ENCODE data around the gene B3GNT7. TPM values are rescaled to one million over a fixed set of nuclear protein-coding genes. Genes with fewer than 3 reads are reported as not detected.

B3GNT7 gene
- total RNA-seq, 1 experiment from 2014 or later: 83.3 TPM

DNA sequence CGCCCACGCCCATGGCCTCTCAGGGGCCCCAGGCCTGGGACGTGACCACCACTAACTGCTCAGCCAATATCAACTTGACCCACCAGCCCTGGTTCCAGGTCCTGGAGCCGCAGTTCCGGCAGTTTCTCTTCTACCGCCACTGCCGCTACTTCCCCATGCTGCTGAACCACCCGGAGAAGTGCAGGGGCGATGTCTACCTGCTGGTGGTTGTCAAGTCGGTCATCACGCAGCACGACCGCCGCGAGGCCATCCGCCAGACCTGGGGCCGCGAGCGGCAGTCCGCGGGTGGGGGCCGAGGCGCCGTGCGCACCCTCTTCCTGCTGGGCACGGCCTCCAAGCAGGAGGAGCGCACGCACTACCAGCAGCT, 2.4 kb downstream of the B3GNT7 start:
- Histone ChIP-seq H3K36me3 (ENCODE audit: control insufficient read depth, insufficient read depth, low read length) (no peaks in the 10 kb centered on the region), H3K4me1 (ENCODE audit: control insufficient read depth, insufficient read depth, low read length) (peaks cover 68% of the 10 kb centered on the region), H3K27ac (ENCODE audit: low read length) (peak overlapping the region; percentile 91), H3K9me3 (ENCODE audit: control insufficient read depth, insufficient read depth, low read depth, low read length) (no peaks in the 10 kb centered on the region), H3K27me3 (ENCODE audit: control insufficient read depth, insufficient read depth, low read length) (no peaks in the 10 kb centered on the region), H3K4me3 (ENCODE audit: low read depth in 2 of 2, low read length in 2 of 2) (peak overlapping the region in 1 of 2 experiments; percentile 85; a peak in 2 of 4 replicates)
- in situ Hi-C loops (cut with HindIII; ENCODE audit: low pct_unique_long_range_greater_than_20kb, low sequenced_read_pairs): no loop called here
- TF ChIP-seq, protein P1, sequence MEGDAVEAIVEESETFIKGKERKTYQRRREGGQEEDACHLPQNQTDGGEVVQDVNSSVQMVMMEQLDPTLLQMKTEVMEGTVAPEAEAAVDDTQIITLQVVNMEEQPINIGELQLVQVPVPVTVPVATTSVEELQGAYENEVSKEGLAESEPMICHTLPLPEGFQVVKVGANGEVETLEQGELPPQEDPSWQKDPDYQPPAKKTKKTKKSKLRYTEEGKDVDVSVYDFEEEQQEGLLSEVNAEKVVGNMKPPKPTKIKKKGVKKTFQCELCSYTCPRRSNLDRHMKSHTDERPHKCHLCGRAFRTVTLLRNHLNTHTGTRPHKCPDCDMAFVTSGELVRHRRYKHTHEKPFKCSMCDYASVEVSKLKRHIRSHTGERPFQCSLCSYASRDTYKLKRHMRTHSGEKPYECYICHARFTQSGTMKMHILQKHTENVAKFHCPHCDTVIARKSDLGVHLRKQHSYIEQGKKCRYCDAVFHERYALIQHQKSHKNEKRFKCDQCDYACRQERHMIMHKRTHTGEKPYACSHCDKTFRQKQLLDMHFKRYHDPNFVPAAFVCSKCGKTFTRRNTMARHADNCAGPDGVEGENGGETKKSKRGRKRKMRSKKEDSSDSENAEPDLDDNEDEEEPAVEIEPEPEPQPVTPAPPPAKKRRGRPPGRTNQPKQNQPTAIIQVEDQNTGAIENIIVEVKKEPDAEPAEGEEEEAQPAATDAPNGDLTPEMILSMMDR (IDR thresholded peaks at IDR 0.05): no peak
- TF ChIP-seq SIN3A (IDR thresholded peaks at IDR 0.05; ENCODE audit: borderline replicate concordance, insufficient read depth, low read depth, low read length) (no peak), POLR2AphosphoS5 (IDR thresholded peaks at IDR 0.05; ENCODE audit: low read depth, low read length) (no peak), TCF7L2 (IDR thresholded peaks at IDR 0.05; ENCODE audit: low read depth, low read length) (no peak)
- TF ChIP-seq, protein P2, sequence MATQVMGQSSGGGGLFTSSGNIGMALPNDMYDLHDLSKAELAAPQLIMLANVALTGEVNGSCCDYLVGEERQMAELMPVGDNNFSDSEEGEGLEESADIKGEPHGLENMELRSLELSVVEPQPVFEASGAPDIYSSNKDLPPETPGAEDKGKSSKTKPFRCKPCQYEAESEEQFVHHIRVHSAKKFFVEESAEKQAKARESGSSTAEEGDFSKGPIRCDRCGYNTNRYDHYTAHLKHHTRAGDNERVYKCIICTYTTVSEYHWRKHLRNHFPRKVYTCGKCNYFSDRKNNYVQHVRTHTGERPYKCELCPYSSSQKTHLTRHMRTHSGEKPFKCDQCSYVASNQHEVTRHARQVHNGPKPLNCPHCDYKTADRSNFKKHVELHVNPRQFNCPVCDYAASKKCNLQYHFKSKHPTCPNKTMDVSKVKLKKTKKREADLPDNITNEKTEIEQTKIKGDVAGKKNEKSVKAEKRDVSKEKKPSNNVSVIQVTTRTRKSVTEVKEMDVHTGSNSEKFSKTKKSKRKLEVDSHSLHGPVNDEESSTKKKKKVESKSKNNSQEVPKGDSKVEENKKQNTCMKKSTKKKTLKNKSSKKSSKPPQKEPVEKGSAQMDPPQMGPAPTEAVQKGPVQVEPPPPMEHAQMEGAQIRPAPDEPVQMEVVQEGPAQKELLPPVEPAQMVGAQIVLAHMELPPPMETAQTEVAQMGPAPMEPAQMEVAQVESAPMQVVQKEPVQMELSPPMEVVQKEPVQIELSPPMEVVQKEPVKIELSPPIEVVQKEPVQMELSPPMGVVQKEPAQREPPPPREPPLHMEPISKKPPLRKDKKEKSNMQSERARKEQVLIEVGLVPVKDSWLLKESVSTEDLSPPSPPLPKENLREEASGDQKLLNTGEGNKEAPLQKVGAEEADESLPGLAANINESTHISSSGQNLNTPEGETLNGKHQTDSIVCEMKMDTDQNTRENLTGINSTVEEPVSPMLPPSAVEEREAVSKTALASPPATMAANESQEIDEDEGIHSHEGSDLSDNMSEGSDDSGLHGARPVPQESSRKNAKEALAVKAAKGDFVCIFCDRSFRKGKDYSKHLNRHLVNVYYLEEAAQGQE (IDR thresholded peaks at IDR 0.05; ENCODE audit: insufficient read depth in 1 of 2, low read depth in 2 of 2, low read length in 1 of 2): no peak
- CTCF ChIA-PET: interaction anchor here (0.6 kb wide), 1 partner anchor 207 kb away, joined by 5 read pairs; no protein-coding TSS in a partner anchor
- POLR2A ChIA-PET: no interaction called here
- BruUV-seq (replicated peaks): no TSS peak
- DNase-seq (ENCODE audit: low read depth, low spot score): no peak
- intact Hi-C loops (cut with micrococcal nuclease; ENCODE audit: unreplicated experiment): loop anchor here (5.0 kb wide), 1 partner anchor 36 kb away; no protein-coding TSS in a partner anchor
- no peak for ATAC-seq

DNA sequence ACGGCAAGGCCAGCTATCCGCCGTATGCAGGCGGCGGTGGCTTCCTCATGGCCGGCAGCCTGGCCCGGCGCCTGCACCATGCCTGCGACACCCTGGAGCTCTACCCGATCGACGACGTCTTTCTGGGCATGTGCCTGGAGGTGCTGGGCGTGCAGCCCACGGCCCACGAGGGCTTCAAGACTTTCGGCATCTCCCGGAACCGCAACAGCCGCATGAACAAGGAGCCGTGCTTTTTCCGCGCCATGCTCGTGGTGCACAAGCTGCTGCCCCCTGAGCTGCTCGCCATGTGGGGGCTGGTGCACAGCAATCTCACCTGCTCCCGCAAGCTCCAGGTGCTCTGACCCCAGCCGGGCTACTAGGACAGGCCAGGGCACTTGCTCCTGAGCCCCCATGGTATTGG, 3.1 kb downstream of the B3GNT7 start:
- H3K9me3 ChIP-seq (ENCODE audit: control insufficient read depth, insufficient read depth, low read depth, low read length): no peaks in the 10 kb centered on the region
- no peaks in the 10 kb centered on the region for H3K36me3 ChIP-seq (ENCODE audit: control insufficient read depth, insufficient read depth, low read length)
- intact Hi-C loops (cut with micrococcal nuclease; ENCODE audit: unreplicated experiment) (loop anchor here (5.0 kb wide), 1 partner anchor 36 kb away; no protein-coding TSS in a partner anchor), in situ Hi-C loops (cut with HindIII; ENCODE audit: low pct_unique_long_range_greater_than_20kb, low sequenced_read_pairs) (no loop called here)
- peak overlapping the region in 1 of 2 experiments; percentile 50; a peak in 2 of 4 replicates for H3K4me3 ChIP-seq (ENCODE audit: low read depth in 2 of 2, low read length in 2 of 2)
- POLR2A ChIA-PET: no interaction called here
- H3K27me3 ChIP-seq (ENCODE audit: control insufficient read depth, insufficient read depth, low read length): no peaks in the 10 kb centered on the region
- TF ChIP-seq TCF7L2 (IDR thresholded peaks at IDR 0.05; ENCODE audit: low read depth, low read length): no peak
- TF ChIP-seq, protein P2 (IDR thresholded peaks at IDR 0.05; ENCODE audit: insufficient read depth in 1 of 2, low read depth in 2 of 2, low read length in 1 of 2): no peak
- TF ChIP-seq, protein P1 (IDR thresholded peaks at IDR 0.05): no peak
- no peak for TF ChIP-seq SIN3A (IDR thresholded peaks at IDR 0.05; ENCODE audit: borderline replicate concordance, insufficient read depth, low read depth, low read length)
- TF ChIP-seq POLR2AphosphoS5 (IDR thresholded peaks at IDR 0.05; ENCODE audit: low read depth, low read length): no peak
- ATAC-seq (no peak), DNase-seq (ENCODE audit: low read depth, low spot score) (no peak)
- peaks cover 68% of the 10 kb centered on the region for H3K4me1 ChIP-seq (ENCODE audit: control insufficient read depth, insufficient read depth, low read length)
- CTCF ChIA-PET: interaction anchor here (0.6 kb wide), 1 partner anchor 208 kb away, joined by 5 read pairs; no protein-coding TSS in a partner anchor
- H3K27ac ChIP-seq (ENCODE audit: low read length): peak overlapping the region; percentile 90
- BruUV-seq (replicated peaks): no TSS peak

Measured in Panc1 (cell line).